ENCODE data around the gene GRIP1.

Gene GRIP1

GRCh38 chr12:66688846-66689439 is 10.1 kb upstream of the GRIP1 start:
- peak; percentile 77 for DNase-seq

DNA sequence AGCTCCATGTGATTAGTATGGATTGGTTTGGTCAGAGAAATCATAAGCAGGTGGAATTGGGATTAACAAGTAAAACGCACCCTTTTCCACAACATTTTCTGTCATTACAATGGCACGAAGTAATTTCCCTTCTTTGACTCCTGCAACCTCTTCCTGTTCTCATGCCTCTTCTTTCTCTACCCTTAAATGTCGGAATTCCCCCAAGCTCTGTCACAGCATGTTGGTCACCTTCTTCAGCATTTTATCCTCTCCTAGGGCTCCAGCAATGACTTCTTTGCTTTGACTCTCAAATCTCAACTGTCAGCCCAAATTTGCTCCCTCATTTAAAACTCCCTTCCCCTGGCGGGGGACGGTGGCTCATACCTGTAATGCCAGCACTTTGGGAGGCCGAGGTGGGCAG is 5.3 kb upstream of the GRIP1 start:
- DNase-seq: no peak

- DNase-seq: no peak
Measured at GRCh38 chr12:66683822-66684221, 4.9 kb upstream of the GRIP1 start.

DNA sequence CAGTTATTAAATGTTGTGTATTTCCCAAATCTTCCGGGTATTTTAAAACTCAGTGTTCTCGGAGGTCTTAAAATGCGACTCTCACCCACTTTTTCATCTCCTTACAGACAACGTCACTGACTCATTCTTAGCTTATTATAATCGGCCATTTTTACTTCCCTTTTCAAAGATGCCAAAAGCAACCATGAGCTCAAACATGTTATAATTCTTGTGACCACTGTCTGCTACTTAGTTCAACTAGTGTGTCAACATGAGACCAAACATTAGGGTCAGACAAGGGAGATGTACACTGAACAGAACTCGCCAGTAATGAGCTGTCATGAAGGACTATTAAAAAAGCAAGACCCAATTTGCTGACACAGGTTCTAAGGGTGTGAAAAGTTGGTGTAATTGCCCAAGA is 4.2 kb upstream of the GRIP1 start:
- no peak for DNase-seq

- DNase-seq: no peak
Measured at GRCh38 chr12:66679461-66680084, 697 bp upstream of the GRIP1 start.

DNA sequence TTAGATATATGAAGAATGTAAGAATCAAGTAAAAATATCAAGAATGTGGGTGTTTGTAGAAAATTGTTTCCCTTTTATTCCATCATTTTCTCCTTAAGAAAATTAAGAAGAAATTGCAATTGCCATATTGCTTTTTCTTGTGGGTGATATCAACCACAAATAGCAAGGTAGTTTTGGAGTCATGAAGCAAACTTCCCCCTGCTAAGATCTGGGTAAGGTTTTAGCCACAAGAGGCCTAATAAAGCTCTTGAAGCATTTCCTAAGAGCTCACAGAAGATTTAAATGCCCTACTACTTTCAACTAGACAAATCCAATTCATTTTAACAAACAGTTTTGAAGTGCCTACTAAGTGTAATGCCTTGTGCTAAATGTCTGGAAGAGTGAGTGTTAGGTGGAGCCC is 2.6 kb downstream of the GRIP1 start:
- no peak for DNase-seq

DNA sequence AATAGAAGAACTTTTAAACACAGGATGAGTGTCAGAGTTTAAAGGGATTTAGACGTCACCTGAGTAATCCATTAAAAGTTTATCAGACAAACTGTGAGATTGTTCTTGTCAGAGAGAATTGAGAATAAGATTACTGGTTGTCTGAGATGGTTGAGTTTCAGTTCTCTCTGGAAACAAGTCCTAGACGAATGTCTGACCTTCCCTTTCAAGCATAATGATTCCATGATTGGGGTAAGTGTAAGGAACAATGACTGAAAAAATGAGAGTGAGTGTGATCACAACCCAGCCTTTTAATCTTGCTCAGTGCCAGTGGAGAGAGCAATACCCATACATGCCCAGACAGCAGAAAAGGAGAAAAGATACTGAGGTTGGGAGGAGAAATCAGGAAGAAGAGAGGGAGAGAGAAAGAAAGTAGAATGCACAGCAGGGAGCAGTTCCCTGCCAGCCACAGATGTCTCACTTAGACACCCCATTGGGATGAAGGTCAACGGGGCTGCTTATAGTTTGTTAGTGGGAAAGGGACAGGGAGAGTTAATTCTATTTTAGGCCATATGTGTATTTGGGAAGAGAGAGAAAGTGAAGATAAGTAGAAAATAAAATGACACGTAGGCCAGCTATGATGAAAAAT is 4.3 kb downstream of the GRIP1 start:
- no peak for DNase-seq

GRCh38 chr12:66669541-66669940 is 9.3 kb downstream of the GRIP1 start:
- DNase-seq: peak; percentile 85

- peak; percentile 29 for DNase-seq
Measured at GRCh38 chr12:66668311-66668710, 10.6 kb downstream of the GRIP1 start.

DNA sequence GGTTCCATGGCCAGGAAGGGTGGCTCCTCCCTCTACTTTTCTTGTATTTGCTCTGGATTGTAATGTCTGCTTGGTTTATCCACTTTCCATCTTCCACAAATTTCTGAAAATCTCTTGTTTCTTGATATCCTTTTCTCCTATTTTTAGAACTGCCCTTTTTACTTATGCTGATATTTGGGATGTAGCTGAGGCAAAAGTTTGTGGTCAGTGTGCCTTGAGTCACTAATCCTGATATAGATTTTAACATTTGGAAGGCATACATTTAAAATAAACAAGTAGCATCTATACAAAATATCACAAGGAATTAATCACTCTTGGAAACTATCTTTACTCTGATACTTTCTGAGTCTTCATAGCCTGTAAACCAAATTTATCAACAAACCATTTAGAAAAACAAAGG is 11.0 kb downstream of the GRIP1 start:
- DNase-seq: no peak

GRCh38 chr12:66666481-66666880 is 12.4 kb downstream of the GRIP1 start:
- DNase-seq: no peak

DNA sequence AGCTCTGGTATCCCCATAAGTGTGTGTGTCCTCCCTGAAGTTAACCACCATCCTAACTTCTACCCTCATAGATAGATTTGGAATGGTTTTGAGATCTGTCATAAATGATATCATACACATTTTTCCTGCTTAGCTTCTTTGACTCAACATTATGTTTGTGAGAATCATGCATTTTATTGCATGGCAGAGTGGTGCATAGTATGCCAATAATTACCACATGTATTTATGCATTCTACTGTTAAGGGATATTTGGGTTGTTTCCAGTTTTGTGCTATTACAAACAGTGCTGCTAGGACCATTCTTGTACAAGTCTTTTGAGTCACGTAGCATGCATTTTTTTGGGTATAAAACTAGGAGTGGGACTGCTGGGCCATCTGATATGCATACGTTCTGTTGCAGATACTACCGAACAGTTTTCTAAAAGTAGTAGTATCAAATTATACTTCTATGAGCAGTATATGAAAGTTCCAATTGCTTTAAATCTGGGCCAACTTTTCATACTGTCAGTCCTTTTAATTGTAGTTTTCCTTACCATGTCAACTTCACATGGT is 13.4 kb downstream of the GRIP1 start:
- no peak for DNase-seq

DNA sequence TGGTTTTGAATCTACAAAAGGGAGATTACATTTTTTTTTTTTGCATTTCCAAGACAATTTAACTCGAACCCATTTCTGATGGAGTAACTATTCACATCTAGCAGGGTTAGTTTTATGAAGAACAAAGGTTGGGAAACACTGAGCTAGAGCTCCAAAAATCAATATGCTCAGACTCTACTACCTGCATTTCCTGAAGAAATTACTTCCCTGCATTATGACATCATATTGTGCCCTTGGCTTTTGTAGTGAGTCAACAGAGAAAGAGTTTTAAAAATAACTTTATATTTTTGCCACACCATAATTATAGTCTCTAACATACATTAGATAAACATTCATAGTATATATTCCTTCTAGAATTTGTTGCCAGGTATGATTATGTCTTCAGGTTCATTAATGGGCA is 14.8 kb downstream of the GRIP1 start:
- no peak for DNase-seq

- no peak for DNase-seq
Measured at GRCh38 chr12:66663611-66664010, 15.3 kb downstream of the GRIP1 start.

DNA sequence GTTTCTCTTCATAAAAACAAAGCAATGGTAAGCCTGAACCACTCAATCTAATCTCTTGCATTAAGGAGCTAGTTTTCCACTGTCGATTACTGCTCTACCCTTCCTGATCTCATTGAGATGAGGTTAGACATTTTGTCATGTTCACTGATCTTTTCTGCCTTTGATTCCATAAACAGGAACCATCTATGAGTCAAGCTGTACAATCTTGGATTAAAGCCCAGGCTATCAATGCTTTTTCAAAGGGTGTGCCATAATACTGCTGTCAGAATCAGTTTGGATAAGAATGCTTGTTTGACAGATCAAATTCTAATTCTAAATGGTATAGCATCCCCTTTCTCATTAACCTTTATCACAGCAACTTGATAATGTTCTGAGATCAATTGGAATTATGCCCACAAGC is 16.1 kb downstream of the GRIP1 start:
- no peak for DNase-seq

DNA sequence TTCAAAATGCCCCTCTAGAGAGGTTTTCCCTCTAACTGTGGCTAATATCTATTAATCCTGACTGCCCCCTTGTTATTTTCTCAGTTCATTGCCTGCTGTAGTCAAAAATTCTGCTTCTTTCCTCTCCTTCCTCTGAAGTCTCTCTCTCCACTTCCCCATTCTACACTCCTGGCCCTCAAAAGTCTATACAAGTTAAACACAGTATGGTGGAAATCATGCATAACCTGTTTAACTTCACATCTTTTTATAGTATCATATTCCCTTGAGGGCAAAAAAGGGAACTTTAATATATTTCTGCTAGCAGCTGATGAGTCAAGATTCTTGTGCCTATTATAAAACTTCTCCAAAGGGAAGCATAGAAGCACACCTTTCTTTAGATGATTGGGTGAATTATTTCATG is 16.7 kb downstream of the GRIP1 start:
- DNase-seq: no peak

DNA sequence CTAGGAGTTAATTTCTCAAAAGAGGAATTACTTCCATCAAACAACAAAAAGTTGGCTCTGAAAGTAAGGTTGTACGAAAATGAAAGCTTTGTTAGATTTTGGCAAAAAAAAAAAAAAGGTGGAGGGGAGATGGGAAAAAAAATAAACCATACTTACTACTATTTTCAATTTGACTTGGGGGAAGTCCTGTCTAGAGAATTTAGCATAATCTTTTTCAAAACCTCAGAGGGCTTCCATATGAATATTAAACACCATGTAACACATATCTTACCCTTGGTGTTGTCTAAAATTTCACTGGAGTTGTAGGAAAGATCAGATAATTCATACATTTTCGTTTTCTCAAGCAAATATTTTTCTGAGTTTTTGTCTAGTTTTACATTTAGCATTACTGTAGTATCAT is 17.5 kb downstream of the GRIP1 start:
- no peak for DNase-seq

DNA sequence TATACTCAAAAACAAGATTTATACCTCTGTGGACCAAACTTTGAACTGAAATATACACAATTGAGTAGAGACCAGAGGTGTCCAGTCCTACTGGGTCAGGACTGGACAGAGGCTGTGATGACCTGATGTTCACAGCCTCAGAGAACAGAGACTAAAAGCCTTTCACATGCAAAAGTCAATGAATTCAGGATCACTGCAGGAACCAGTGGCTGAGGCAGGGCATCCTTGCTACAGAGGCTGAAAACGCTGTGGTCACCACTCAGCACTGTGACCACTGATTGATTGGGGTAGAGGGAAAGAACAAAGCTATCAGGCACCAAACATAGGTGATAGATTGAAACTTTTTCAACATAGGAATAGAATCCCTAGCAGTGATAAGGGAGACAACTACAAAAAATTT is 25.1 kb downstream of the GRIP1 start:
- DNase-seq: no peak

- DNase-seq: peak; percentile 46
Measured at GRCh38 chr12:66648033-66648735, 30.7 kb downstream of the GRIP1 start.

DNA sequence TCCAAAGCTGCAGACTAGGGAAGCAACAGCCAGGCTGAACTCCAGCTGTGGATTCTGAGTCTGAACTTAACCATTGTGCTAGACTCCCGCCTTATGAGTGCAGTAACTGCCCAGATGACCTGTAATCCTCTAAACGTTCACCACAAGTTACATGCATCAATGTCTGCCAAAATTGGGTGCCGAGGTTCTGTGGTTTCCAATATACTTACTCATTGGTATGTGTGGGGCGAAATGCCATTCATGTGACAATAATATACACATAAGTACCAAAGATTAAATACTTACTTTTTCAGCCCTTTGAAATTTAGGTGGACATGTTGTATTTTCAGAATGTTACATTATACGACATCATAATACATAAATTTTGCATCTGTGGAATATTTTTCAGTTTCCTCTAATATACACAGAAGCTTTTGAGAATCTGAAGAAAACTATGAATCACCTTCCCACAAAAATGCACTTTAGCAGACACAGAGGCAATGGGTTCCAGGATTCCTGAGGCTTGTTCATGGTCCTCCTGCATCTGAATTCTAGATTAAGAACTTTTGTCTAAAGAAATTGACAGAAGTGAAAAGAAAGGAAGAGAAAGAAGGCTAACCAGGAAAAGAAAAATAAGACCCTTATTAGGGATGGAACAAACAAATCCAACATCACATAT is 31.7 kb downstream of the GRIP1 start:
- no peak for DNase-seq

DNA sequence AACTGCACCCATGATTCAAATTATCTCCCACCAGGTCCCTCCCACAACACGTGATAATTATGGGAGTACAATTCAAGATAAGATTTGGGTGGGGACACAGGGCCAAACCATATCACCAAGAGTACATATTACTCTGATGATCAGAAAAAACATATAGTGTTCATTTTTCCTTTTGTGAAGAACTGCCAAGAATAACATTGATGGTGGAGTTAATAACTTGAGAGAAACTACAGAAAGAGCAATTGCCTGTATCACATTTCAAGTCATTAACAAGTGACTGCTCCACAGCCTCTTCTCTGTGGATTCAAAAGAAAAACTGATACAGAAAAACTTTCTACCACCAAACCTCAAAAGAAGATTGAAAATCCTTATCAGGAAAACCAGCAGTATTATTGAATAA is 34.7 kb downstream of the GRIP1 start:
- DNase-seq: no peak

- DNase-seq: no peak
Measured at GRCh38 chr12:66640691-66641460, 38.0 kb downstream of the GRIP1 start.
